K562 (cell line): ENCODE data around the gene SLC16A4. TPM values are rescaled to one million over a fixed set of nuclear protein-coding genes. Genes with fewer than 3 reads are reported as not detected.

Experiments used
- BDP1 ChIP-seq: IDR thresholded peaks from 3 replicates; pipeline ENCODE4 v1.6.1; 2011; ENCODE audit not compliant: insufficient read length, insufficient read depth
- CLOCK ChIP-seq: fragments of 250-450 bp; sonication (Bioruptor Pico); IDR thresholded peaks from 2 replicates; pipeline ENCODE4 v1.4.0; 2020; ENCODE audit warnings: mild to moderate bottlenecking, moderate library complexity, borderline replicate concordance
- CTBP1 ChIP-seq: fragments of 450-650 bp; IDR thresholded peaks from 2 replicates; pipeline ENCODE4 v1.6.1; 2016; ENCODE audit warnings: borderline replicate concordance
- HMGN3 ChIP-seq: IDR thresholded peaks from 2 replicates; pipeline ENCODE4 v1.6.1; 2011; ENCODE audit warnings: borderline replicate concordance, low read depth, mild to moderate bottlenecking, mixed read lengths, low read length; ENCODE audit not compliant: insufficient read length; ENCODE audit errors: extremely low read depth
- HNRNPUL1 ChIP-seq: fragments of 200-400 bp; formaldehyde crosslinking; IDR thresholded peaks from 2 replicates; pipeline ENCODE4 v1.6.1; 2017; ENCODE audit warnings: low read length
- MEF2D ChIP-seq: conservative IDR thresholded peaks from 2 replicates; pipeline ENCODE4 v1.6.1; 2016; ENCODE audit warnings: low read depth, missing genetic modification characterization, missing compliant biosample characterization
- MNT ChIP-seq, 2 experiments: fragments of 450-650 bp; conservative IDR thresholded peaks; 2 replicates each; pipeline ENCODE4 v1.6.1; 2017; ENCODE audit warnings: mild to moderate bottlenecking in 2 of 2, moderate library complexity in 2 of 2
- PCBP1 ChIP-seq: fragments of 200-400 bp; formaldehyde crosslinking; IDR thresholded peaks from 2 replicates; pipeline ENCODE4 v1.6.1; 2018; ENCODE audit warnings: mild to moderate bottlenecking, low read depth, low read length; ENCODE audit not compliant: poor library complexity, severe bottlenecking
- PHB ChIP-seq: fragments of 250-450 bp; sonication (Bioruptor Pico); IDR thresholded peaks from 2 replicates; pipeline ENCODE4 v1.5.0; 2021
- PHB2 ChIP-seq: fragments of 450-650 bp; IDR thresholded peaks from 2 replicates; pipeline ENCODE4 v1.6.1; 2017; ENCODE audit warnings: low read depth
- PTRF ChIP-seq: fragments of 450-650 bp; IDR thresholded peaks from 2 replicates; pipeline ENCODE4 v1.6.1; 2016; ENCODE audit warnings: mild to moderate bottlenecking, missing genetic modification characterization, missing compliant biosample characterization
- RBM25 ChIP-seq: fragments of 200-400 bp; formaldehyde crosslinking; IDR thresholded peaks from 2 replicates; pipeline ENCODE4 v1.6.1; 2018; ENCODE audit warnings: low read length, low read depth, moderate library complexity; ENCODE audit not compliant: severe bottlenecking
- SMAD1 ChIP-seq: fragments of 150-350 bp; IDR thresholded peaks from 2 replicates; pipeline ENCODE4 v1.6.1; 2014; ENCODE audit warnings: low read length, low read depth; ENCODE audit not compliant: partially characterized antibody
- SMARCA5 ChIP-seq: fragments of 450-650 bp; IDR thresholded peaks from 2 replicates; pipeline ENCODE4 v1.6.1; 2016
- TEAD1 ChIP-seq, 2 experiments: fragments of 450-650 bp in 1 of 2; sonication (generic) in 1 of 2; formaldehyde crosslinking; IDR thresholded peaks; 2 replicates each; pipeline versions ENCODE4 v1.4.0 to v1.8.0; 2020 to 2022; ENCODE audit warnings: mild to moderate bottlenecking in 2 of 2, missing genetic modification reagents in 1 of 2
- ZFP36 ChIP-seq: fragments of 150-350 bp; IDR thresholded peaks from 2 replicates; pipeline ENCODE4 v1.6.1; 2018; ENCODE audit warnings: low read length, low read depth; ENCODE audit not compliant: partially characterized antibody
- ZNF717 ChIP-seq: fragments of 250-450 bp; sonication (Bioruptor Pico); IDR thresholded peaks from 2 replicates; pipeline ENCODE4 v1.5.0; 2021
- ZZZ3 ChIP-seq: fragments of 450-650 bp; IDR thresholded peaks from 2 replicates; pipeline ENCODE4 v1.6.1; 2016; ENCODE audit warnings: antibody characterized with exemption, mild to moderate bottlenecking, moderate library complexity
- polyA plus RNA-seq, 8 experiments: library from polyadenylated mRNA; depleted of rRNA in 4 of 8; stranded (reverse) in 5 of 8; unstranded in 3 of 8; fragments of >200 nt; fragmentation: Nextera tagmentation in 2 of 8; fragmentation: Illumina TruSeq in 1 of 8; extraction: Ambion mirVana in 2 of 8; extraction: Trizol in 1 of 8; gene quantifications; 2 replicates each; pipeline versions ENCODE4 v1.2.1 to v1.2.3, GENCODE V29; 2011 to 2014; ENCODE audit warnings: inconsistent platforms in 1 of 8, missing spikeins in 1 of 8
- total RNA-seq, 7 experiments: library from RNA; depleted of rRNA in 6 of 7; stranded (reverse); fragments of >200 nt in 6 of 7; fragmentation: Illumina TruSeq in 2 of 7; extraction: Trizol in 2 of 7; gene quantifications; 2 replicates each; pipeline versions ENCODE4 v1.2.1 to v1.2.3, GENCODE V29; 2011 to 2021; ENCODE audit warnings: low replicate concordance in 1 of 7
- TF ChIP-seq, protein P1 (sequence below): fragments of 450-650 bp; formaldehyde crosslinking; IDR thresholded peaks from 2 replicates; pipeline ENCODE4 v1.4.0; 2020; ENCODE audit warnings: mild to moderate bottlenecking, moderate library complexity
- TF ChIP-seq, protein P2 (sequence below): fragments of 450-650 bp; IDR thresholded peaks from 2 replicates; pipeline ENCODE4 v1.6.1; 2016; ENCODE audit warnings: mild to moderate bottlenecking

SLC16A4 gene
- total and polyA plus RNA-seq, 9 of the 15 experiments (the other 6 are each of a cell fraction or from before 2014, with no cell fraction given): 0.04 to 0.31 (median 0.18) TPM; not detected in 1

- TF ChIP-seq, protein P1, sequence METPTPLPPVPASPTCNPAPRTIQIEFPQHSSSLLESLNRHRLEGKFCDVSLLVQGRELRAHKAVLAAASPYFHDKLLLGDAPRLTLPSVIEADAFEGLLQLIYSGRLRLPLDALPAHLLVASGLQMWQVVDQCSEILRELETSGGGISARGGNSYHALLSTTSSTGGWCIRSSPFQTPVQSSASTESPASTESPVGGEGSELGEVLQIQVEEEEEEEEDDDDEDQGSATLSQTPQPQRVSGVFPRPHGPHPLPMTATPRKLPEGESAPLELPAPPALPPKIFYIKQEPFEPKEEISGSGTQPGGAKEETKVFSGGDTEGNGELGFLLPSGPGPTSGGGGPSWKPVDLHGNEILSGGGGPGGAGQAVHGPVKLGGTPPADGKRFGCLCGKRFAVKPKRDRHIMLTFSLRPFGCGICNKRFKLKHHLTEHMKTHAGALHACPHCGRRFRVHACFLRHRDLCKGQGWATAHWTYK (CRISPR knock-in tag): no peak
- TF ChIP-seq MNT (conservative IDR thresholded peaks at IDR 0.05) (no peak), PCBP1 (no peak), SMAD1 (no peak), HNRNPUL1 (no peak), PHB (CRISPR knock-in tag) (no peak), SMARCA5 (no peak), CTBP1 (peak; percentile 77; the same call in 1 of the 2 replicates), BDP1 (no peak), RBM25 (no peak), CLOCK (CRISPR knock-in tag) (no peak), MEF2D (tag) (peak; percentile 38; the same call in 1 of the 2 replicates), PHB2 (no peak), TEAD1 (CRISPR knock-in tag; IDR thresholded peaks at IDR 0.05) (peak in 1 of 2 experiments; percentile 8; a peak in 1 of 4 replicates), ZZZ3 (no peak), ZNF717 (CRISPR knock-in tag) (no peak), PTRF (tag) (no peak), HMGN3 (no peak), ZFP36 (no peak)
- TF ChIP-seq, protein P2, sequence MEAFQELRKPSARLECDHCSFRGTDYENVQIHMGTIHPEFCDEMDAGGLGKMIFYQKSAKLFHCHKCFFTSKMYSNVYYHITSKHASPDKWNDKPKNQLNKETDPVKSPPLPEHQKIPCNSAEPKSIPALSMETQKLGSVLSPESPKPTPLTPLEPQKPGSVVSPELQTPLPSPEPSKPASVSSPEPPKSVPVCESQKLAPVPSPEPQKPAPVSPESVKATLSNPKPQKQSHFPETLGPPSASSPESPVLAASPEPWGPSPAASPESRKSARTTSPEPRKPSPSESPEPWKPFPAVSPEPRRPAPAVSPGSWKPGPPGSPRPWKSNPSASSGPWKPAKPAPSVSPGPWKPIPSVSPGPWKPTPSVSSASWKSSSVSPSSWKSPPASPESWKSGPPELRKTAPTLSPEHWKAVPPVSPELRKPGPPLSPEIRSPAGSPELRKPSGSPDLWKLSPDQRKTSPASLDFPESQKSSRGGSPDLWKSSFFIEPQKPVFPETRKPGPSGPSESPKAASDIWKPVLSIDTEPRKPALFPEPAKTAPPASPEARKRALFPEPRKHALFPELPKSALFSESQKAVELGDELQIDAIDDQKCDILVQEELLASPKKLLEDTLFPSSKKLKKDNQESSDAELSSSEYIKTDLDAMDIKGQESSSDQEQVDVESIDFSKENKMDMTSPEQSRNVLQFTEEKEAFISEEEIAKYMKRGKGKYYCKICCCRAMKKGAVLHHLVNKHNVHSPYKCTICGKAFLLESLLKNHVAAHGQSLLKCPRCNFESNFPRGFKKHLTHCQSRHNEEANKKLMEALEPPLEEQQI: no peak; the same call in 1 of the 2 replicates
These were observed 30.3 kb upstream of the SLC16A4 start (continued) for GRCh38 chr1:110420874-110421793.
